GM19467 (cell line): ENCODE measurements around the gene CCDC102A.

Experiments used
- ATAC-seq: cut with Tn5 transposase; IDR thresholded peaks from one replicate; pipeline ENCODE4 v1.9.1; 2021; ENCODE audit warnings: mild to moderate bottlenecking, moderate library complexity; ENCODE audit not compliant: unreplicated experiment

CCDC102A gene

DNA sequence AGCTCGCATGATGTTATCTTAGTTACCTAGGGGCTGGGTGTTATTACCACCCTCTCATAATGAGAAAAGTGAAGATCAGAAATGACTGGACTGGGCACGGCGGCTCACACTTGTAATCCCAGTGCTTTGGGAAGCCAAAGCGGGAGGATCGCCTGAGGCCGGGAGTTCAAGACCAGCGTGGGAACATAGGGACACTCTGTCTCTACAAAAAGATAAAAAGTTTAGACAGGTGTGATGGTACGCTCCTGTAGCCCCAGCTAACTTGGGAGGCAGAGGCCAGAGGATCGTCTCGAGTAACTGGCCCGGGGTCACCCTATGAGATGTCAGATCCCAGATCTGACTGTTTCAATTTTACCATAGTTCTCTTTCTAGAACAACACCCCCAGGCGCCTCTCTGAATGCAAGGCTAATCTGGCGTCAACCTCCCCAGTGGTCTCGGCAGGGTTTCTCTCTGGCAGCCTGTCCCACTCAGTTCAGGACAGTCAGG is 1.9 kb upstream of the CCDC102A start:
- no peak for ATAC-seq

DNA sequence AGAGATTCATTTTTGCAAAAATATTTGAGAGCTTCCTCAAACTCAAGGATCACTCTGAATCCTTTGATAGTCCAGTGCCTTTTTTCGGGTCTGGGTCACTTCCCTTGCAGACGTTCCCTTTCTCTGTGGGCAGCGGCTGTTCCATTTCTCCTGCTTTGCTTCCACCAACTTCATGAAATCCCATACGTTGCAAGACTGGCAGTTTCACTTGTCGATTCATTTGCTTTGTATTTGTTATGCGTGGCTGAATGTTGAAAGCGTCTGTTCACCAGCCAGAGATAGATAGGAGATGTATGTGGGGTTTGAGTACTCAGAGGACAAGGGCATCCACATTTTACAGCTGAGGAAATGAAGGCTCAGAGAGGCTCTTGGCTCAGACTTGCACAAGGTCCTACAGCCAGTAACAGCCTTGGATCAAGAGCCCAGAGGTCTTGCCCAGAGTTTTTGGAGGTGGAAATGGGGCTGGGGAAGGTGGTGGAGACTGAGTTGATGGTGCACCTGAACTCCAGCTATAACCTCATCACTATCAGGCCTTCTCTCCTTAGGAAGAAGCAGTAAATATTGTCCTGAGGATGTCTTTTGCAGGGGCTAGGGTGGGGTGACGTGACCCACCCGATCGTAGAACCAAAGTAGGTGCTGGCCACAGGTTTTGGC is 1.3 kb upstream of the CCDC102A start:
- ATAC-seq, result no peak

DNA sequence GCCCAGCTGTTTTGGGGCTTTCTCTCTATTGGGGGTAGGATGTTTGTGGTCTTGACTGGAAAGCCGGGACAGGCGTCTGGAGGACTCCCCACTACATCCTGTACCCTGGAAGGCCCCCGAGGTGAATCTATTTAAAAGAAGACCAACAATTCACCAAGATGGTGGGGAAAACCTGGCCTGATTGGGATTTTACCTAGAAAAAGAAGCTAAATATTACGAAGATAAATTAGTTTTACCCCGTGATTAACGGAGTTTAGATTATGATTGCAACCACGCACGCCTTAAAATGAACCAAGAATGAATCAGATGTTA is 779 bp upstream of the CCDC102A start:
- no peak for ATAC-seq

DNA sequence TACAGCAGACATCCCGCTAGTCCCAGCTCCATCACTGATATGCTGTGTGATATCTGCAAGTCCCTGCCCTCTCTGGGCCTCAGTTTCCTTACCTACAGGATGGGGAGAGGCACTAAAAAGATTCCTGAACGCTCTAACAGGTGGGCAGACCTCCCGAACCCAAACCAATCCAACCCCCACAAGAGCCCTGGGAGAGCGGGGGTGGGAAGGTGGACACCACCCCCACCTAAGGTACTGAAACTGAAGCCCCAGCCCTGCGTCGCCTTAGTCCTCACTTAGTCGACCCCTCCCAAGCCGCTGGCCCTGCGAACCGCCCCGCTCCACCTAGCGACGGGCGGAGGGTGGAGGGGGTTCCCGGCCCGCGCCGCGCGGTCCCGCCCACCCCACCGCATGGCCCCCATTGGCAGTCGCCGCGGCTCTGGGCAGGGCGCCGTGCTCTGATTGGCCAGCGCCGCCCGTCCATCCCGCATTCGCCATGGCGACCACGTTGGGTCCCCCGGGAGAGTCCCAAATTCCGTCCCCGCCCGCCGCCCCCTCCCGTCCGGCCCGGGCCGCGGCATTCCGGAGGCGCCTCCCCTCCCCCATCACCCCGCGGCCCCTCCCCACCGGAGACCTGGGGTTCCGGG is 578 bp downstream of the CCDC102A start:
- ATAC-seq, result peak; percentile 55

DNA sequence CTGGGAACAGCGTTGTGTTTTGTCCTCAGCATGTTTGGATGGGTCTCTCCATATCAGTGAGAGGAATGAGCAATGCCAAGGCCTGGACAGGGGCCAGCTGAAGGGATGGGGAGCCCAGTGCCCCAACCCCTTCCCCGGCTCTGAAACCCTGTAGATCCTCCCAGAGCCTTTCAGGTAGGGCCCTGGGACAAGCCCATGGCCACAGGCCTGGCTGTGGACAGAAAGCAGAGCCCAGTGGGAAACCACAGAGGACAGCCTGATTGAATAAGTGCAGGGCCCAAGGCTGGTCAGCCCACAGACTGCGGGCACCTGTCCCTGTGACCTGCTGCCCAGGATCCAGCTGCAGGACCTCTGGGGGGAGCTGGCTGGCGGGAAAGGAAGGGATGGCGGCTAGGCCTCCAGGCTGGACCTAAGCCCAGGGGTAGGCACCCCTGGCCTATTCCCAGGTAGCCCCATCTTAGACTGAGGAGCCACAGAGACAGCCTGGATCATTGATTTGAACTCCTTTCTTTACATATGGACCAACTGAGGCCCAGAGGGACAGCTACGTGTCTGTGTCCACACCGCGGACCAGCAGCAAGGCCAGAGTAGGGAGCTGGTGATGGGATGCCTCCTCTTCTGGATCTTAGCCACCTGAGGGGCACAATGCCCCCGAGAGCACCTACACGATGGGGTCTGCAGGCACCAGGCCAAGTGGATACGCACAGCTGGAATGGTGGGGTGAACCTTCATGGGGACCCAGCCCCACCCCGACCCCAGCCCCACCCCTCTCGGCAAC is 1.3 kb downstream of the CCDC102A start:
- no peak for ATAC-seq

DNA sequence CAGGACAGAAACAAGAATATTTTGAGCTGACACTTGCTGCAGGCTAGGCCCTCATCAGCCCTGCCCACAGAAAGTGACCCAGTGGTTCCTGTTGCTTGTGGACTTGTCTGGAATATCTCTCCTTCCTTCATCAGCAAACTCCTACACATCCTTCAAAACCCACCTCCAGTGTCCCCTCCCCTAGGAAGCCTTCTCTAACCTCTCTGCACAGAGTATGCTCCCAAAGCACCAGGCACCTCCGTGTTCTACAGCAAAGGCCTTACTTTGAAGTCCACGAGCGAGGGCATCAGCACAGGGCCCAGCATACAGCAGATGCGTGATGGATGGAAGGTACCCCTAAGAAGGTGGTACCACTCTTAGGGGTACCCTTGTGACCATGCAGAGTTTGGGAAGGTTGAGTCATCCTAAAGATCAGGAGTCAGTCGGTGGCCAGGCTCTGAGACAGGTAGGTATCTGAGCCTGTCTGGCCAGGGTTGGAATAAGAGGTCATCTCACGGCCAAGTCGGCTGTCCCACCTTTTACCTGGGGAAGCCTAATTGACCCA is 2.0 kb downstream of the CCDC102A start:
- ATAC-seq, result no peak

DNA sequence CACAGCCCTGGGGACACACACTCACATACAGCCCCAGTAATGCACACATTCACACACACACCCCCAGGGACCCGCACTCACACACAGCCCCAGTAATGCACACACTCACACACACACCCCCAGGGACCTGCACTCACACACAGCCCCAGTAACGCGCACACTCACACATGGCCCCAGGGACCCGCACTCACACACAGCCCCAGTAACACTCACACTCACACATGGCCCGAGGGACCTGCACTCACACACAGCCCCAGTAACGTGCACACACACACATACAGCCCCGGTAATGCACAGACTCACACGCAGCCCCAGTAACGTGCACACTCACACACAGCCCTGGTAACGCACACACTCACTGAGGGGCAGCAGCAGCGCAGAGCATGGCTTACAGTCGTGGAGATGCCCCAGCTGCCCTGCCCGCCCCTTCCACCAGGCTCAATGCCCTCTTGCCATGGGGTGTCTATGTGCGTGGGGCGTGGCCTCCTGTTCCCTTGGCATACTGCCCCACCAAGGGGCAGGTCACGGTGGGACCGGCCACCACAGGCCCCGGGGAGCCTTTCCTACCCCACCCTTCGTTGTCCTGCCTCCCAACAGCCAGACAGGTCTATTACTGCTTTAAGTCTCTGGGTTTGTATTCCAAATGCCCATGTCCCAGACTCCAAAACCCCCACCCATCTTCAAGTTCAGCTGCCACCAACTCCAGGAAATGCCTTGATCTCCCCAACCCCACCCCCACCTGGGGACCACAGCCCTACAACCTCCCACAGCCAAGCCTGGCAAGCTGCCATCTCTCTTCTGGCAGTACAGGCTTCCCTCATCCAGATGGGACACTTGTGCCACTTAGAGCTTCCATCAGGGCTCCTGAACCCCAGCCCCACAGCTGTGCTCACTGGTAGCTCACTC is 2.7 kb downstream of the CCDC102A start:
- ATAC-seq, result no peak

DNA sequence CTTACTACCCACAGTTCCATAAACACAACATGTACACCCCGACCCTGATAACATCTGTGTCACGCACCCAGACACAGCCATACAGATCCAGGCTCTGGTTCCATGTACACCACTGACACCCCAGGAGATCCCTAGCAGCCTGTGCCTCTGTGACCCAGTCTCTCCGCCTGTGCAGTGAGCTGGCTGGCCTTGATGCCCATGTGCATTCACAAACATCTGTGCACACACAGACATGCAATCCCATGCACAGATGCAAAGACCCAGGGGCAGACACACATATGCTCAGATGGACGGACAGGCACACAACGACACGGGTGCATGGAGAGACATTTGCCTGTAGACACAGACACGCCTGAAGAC is 4.1 kb downstream of the CCDC102A start:
- no peak for ATAC-seq

DNA sequence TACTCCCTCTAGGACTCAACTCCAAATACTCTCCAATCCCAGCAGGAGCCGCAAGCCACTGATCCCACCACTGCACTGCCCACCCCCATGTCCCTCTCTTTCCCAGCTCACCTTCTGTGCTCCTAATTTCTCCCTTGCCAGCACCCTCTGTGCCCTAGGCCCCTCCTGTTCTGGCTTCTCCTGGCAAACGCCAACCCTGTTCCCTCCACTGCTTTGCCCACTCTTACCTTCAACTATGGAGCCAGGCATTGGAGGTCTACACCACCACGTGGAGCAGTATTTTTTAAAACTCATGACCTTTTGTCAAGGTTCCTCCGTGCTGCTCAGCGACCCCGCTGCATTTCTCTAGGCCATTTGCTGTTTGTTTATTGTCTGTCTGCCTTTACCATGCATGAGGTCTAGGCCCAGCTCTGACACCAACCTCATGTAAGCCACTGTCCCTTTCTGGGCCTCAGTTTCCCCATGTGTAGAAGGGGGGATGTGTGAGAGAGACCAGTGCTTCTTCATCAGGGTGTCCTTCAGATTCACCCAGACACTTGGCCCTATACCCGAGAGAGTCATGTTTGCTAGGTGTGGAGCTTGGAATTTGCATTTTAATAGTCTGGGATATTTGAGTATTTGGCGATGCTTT is 4.6 kb downstream of the CCDC102A start:
- no peak for ATAC-seq

DNA sequence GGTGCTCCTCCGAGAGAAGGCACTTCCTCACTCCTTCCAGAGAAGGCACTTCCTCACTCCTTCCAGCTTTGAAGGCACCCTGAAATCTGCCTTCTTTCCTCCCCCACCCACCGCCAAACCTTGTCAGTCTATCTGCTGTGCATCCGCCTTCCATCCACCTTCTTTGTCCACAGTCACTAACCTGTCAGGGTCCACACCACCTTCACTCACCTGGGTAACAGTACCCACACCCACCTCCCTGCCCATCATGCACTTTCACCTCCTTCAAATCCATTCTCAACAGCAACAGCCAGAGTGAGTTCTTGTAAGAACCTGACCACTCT is 5.2 kb downstream of the CCDC102A start:
- ATAC-seq, result no peak

DNA sequence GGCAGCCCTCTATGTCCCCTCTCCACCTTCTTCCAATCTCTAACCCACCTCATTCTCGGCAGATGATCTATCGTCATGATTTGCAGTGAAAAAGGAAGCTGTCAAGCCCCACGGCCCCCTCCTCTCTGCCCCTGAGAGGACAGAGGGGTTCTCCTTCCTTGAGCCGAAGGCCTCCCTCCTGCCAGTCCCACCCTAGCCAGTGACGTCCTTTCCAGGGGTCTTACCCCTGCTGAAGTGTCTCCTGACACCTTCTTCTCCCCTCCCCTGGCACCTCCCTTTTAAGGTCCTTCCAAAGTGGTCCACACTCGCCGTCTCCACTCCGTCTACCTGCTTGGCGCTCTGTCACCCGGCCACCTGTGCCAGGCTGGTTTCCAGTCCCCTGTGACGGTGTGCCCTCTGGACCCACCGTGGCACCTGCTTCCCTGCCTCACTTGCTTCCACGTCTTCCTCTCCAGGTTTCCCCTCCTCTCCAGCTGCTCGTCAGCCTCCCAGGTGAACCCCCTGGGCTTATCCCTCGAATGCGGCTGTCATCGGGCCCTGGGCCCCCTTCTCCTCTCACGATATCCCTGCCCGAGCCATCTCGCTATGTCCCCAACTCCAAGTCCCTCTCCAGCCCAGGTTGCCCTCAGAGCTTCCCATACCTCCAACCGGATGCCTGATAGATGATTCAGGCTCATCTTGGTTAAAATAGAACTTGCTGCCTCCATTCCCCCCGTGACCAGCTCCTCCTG is 5.7 kb downstream of the CCDC102A start:
- ATAC-seq, result no peak

DNA sequence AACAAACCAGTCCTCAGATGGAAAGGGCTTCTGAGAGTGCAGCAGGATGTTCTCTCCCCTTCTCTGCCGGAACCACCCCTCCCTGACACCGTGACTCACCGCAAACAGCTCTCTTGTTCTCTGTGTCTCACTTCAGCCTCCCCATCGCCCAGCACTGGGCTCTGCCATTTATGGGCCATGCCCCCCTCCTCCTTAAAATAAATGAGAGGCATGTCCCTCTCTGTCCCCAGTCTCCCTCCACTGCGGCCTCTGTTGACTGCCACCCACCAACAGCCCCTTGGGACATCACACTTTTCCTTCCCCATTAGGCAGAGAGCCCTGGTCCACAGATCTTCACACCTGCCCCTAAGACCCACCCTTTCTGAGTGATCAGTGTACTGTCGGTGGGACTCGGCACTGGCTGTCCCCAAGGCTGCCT is 6.3 kb downstream of the CCDC102A start:
- ATAC-seq, result peak; percentile 55

DNA sequence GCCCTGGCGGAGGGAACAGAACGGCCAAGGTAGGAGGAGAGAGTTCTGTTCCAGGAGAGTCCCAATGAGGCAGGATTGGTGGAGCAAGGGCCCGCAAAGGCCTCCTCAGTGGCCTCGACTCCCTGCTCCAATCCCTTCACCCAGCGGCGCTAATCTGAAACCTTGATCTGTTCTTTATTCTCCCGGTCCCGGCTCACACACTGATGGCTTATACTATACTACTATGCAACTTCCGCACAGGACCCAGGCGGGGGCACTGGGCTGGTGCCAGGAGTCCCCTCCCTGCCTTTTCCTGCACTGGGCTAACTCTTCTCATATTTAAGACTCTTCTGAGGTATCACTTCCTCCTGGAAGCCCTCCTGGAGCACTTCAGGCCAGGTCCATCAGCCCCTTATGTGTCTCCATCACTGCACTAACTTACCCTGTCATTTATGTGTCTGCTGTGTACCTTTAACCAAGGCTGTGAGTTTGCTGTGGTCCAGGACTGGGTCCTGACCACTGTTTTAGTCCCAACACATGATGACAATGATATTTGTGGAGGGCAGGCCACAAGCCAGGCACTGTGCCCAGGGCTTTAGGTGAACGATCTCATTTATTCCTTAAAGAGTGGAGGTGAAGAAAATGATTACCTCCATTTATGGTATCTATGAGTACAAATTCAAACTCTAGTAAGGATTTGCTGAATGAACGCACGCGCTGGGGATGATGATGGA is 6.8 kb downstream of the CCDC102A start:
- ATAC-seq, result no peak

DNA sequence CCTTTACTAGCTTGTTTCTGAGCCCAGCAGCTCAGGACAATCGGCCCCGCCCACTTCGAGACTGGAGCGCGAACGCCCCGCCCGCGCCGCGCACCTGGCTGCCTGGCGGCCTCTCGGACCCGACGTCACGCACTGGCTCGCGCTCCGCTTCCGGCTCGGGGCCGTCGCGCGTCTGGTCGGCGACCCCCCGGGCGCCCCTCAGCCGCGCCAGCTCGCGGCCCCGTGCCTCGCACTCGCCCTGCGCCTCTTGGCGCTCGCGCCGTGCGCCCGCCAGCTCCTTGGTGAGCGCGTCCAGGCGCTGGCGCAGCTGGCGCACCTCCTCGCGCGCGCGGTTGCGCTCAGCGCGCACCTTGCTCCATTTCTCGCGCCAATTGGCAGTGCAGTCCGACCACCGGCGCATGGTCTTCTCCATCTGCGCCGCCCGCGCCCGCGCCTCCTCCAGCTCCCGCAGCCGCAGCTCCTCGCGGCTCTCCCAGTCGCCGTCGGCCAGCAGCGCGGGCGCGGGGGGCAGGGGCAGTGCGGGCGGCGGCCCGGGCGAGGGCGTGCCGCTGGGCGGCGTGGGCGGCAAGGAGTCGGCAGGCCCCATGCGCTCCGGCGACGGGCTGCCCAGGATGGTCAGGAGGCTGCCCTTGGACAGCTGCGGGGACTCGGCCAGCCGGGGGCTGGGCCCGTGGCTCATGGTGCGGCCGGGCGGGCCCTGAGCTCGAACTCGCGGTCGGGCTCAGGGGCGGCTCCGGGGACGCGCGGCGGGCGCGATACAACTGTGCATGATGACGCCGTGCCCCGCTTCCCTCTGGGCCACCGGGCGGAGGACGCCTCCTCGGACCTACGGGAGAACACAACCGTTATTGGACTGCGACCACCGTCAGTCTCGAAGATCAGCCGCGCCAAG is 7.6 kb downstream of the CCDC102A start:
- ATAC-seq, result no peak

DNA sequence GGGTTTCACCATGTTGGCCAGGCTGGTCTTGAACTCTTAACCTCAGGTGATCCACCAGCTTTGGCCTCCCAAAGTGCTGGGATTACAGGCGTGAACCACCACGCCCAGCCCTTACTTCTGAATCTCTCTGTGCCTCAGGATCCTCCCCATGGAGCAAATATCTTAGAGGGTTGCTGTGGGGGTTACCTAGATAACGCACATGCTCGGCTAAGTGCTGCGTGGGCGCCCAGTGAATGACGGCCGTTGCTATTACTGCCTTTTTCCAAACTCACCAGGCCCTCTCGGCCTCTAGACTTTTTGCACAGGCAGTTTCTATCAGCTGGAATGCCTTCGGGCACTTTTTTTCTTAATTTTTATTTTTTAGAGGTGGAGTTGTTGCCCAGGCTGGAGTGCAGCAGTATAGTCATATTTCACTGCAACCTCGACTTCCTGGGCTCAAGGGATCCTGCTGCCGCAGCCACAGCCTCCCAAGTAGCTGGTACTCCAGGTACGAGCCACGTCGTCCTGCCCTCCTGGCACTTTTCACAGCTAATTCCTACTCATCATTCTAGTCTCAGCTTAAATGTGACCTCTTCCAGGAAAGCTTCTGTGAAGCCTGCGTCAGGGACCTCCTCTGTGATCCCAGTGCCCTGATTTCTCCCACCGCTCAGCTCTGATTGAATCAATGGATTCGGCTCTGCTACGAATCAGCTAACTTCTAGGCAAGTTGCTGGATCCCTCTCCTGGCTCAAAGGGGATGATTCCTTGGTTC is 8.6 kb downstream of the CCDC102A start:
- ATAC-seq, result no peak

DNA sequence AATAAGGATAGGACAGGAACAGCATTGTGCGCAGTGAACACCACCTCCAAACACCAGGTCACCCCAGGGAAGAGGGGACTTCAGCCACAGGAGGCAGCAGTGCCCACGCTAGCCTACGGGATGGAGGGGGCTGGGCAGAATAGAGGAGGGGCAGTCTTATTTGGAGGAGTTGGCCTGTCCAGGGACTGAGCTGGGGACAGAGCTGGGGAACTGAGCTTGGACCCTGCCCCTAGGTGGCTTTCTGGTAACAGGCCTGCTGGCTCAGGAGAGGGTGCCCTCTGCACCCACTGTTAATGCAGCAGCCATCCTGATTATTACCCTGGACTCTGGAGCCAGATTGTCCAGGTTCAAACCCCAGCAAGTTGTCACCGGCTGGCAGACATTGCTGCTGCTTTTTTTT is 9.3 kb downstream of the CCDC102A start:
- ATAC-seq, result no peak

DNA sequence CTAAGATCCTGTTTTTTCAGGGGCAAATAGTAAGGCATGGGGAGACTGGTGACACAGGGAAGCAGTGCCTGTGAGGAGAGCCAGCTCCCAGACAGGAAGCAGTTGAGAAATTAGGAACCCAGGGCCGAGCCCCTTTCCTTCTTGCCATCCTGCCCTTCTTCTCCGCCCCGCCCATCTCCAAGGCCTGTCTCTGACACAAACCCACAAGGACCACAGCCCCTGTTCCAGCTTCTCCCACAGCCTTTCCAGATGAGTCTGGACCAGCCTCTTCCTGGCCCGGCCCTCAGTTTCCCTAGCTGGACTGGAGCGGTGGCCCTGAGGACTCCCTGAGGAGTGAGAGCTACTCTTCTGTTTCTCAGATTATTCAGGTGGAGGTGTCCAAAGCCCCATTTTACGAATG is 9.9 kb downstream of the CCDC102A start:
- no peak for ATAC-seq

DNA sequence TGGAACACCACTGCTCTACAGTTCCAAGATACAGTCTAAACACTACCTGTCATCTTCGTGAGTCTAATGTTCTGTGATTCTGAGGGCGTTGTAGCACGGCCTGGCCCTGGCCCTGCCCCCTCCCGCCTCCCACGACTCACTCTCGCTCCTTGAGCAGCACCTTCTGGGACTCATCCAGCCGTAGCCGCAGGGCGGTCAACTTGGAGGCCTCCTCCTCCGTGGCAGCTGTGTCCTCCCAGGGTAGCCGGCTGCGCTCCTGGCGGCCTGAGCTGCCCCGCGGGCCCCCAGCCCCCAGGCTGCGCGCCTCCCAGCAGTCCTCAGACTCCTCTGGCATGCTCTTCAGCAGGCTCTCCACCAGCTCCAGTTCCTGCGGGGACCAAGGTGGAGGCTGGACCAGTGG is 10.6 kb downstream of the CCDC102A start:
- no peak for ATAC-seq
